ENCODE results near the gene DENND6B.

DNA sequence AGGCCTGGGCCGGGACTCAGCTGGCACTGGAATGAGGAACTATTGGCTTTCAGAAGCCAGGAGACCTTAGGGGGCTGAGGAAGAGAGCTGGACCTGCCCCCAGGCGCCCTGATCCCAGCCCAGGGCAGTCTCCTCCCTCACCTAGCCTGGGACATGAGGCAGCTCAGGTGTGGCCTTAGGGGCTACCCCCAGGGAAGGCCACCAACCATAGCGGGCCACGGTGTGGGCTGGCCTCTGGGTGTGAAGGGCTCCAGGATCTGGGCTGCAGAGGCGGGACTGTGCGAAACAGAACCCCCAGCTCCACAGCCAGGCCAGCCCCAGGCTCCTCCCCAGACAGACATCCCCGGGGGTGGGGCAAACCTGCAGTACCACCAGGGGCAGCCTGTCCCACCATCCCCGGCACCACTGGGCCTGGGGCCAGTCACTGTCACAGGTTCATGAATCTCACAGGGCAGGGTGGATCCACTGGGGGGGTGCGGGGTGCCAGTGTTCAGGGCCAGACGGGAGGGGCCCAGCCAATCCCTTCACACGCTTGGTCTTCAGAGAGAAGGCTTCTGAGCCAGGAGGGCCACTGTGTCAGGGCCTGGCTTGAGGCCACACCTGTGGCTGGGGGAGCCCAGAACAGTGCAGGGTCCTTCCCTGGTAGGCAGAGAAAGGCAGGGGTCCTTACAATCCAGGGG is 22.8 kb downstream of the DENND6B start:
- TF ChIP-seq EZH2 (IDR thresholded peaks at IDR 0.05) (no peak), EZH2phosphoT487 (IDR thresholded peaks at IDR 0.05) (no peak)
- TF ChIP-seq, protein P1, sequence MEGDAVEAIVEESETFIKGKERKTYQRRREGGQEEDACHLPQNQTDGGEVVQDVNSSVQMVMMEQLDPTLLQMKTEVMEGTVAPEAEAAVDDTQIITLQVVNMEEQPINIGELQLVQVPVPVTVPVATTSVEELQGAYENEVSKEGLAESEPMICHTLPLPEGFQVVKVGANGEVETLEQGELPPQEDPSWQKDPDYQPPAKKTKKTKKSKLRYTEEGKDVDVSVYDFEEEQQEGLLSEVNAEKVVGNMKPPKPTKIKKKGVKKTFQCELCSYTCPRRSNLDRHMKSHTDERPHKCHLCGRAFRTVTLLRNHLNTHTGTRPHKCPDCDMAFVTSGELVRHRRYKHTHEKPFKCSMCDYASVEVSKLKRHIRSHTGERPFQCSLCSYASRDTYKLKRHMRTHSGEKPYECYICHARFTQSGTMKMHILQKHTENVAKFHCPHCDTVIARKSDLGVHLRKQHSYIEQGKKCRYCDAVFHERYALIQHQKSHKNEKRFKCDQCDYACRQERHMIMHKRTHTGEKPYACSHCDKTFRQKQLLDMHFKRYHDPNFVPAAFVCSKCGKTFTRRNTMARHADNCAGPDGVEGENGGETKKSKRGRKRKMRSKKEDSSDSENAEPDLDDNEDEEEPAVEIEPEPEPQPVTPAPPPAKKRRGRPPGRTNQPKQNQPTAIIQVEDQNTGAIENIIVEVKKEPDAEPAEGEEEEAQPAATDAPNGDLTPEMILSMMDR (IDR thresholded peaks at IDR 0.05): no peak

Data from neural progenitor cell (in vitro differentiated cells).